Smooth muscle cell (in vitro differentiated cells): ENCODE data around the gene PHOX2B. TPM values are rescaled to one million over a fixed set of nuclear protein-coding genes. Genes with fewer than 3 reads are reported as not detected.

Experiments
- DNase-seq: peaks from one replicate; lab custom pipeline; 2025; ENCODE audit not compliant: unreplicated experiment; lab: John Stamatoyannopoulos, UW
- H2AFZ ChIP-seq: fragments of 200-600 bp; sonication (generic); 2 replicates; pipeline ENCODE4 v1.6.0; 2016; ENCODE audit warnings: antibody characterized with exemption, low read depth, mild to moderate bottlenecking
- H3F3A ChIP-seq: fragments of 200-600 bp; sonication (generic); 2 replicates; pipeline ENCODE4 v1.6.0; 2017; ENCODE audit warnings: antibody characterized with exemption, low read depth
- H3K27ac ChIP-seq: fragments of 200-600 bp; sonication (generic); 2 replicates; pipeline ENCODE4 v1.5.1; 2016; ENCODE audit warnings: low read depth, mild to moderate bottlenecking
- H3K27me3 ChIP-seq: fragments of 200-600 bp; sonication (generic); 2 replicates; pipeline ENCODE4 v1.6.1; 2016; ENCODE audit warnings: low read depth, mild to moderate bottlenecking
- H3K36me3 ChIP-seq: fragments of 200-600 bp; sonication (generic); 2 replicates; pipeline ENCODE4 v1.5.1; 2016; ENCODE audit warnings: low read depth
- H3K4me1 ChIP-seq: fragments of 200-600 bp; sonication (generic); 2 replicates; pipeline ENCODE4 v1.5.1; 2016; ENCODE audit warnings: low read depth
- H3K4me2 ChIP-seq: fragments of 200-600 bp; sonication (generic); 2 replicates; pipeline ENCODE4 v1.6.0; 2016; ENCODE audit warnings: mild to moderate bottlenecking
- H3K4me3 ChIP-seq: fragments of 200-600 bp; sonication (generic); 2 replicates; pipeline ENCODE4 v1.5.1; 2016; ENCODE audit warnings: mild to moderate bottlenecking
- H3K79me2 ChIP-seq: fragments of 200-600 bp; sonication (generic); 2 replicates; pipeline ENCODE4 v1.6.0; 2016; ENCODE audit warnings: low read depth, mild to moderate bottlenecking
- H3K9ac ChIP-seq: fragments of 200-600 bp; sonication (generic); 2 replicates; pipeline ENCODE4 v1.6.0; 2016; ENCODE audit warnings: low read depth
- H3K9me3 ChIP-seq: fragments of 200-600 bp; sonication (generic); replicated peaks from 2 replicates; pipeline ENCODE4 v1.5.1; 2016; ENCODE audit warnings: low read depth
- H4K20me1 ChIP-seq: fragments of 200-600 bp; sonication (generic); 2 replicates; pipeline ENCODE4 v1.6.0; 2016; ENCODE audit warnings: low read depth
- WGBS: methylation state at CpG from one replicate; pipeline ENCODE4 v1.1.7; 2016; ENCODE audit warnings: low lambda C conversion rate; 5-methylcytosine and 5-hydroxymethylcytosine counted together
- polyA plus RNA-seq: library from polyadenylated mRNA; unstranded; fragments of >200 nt; fragmentation: Nextera tagmentation; extraction: Ambion mirVana; gene quantifications from 2 replicates; pipeline ENCODE4 v1.2.1, GENCODE V29; 2016
- total RNA-seq: library from RNA; depleted of rRNA; stranded (reverse); fragments of >200 nt; gene quantifications from 2 replicates; pipeline ENCODE4 v1.2.3, GENCODE V29; 2014
- TF ChIP-seq, protein P1 (sequence below): fragments of 200-600 bp; sonication (generic); IDR thresholded peaks from 2 replicates; pipeline ENCODE4 v1.5.1; 2017; ENCODE audit warnings: borderline replicate concordance, mild to moderate bottlenecking, antibody characterized with exemption; ENCODE audit not compliant: insufficient read depth, poor library complexity, severe bottlenecking

The PHOX2B gene
- total and polyA plus RNA-seq, 2 experiments from 2014 or later: 3.1 TPM; not detected in 1

DNA sequence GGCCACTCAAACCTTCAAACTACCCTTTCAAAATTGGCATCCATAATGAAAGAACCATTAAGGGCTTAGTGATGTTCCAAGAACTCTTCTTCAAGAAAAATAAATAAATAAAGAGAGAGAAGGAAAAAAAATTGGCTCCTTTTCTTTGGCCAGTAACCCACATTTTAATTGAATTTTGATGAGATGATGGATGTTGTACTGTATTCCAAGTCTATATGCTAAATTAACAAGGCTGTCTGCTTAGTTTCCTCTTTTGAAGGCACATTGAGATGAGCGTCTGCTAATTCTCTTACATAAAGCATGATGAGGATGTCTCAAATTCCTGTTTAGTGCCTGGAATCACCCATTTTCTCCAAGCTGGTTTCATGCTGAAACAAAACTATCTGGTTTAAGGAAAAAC lies 33.4 kb downstream of the PHOX2B start:
- H3K4me1 ChIP-seq: no peaks in the 10 kb centered on the region
- H3F3A ChIP-seq: no peaks in the 10 kb centered on the region
- no peak overlapping the region for H2AFZ ChIP-seq
- 68% methylated on average over 1 of the region's 1 CpG for WGBS
- no peak overlapping the region for H3K4me3 ChIP-seq
- no peaks in the 10 kb centered on the region for H3K36me3 ChIP-seq
- no peak overlapping the region for H3K9ac ChIP-seq
- H3K4me2 ChIP-seq: no peak overlapping the region
- H4K20me1 ChIP-seq: no peaks in the 10 kb centered on the region
- no peak for DNase-seq
- no peaks in the 10 kb centered on the region for H3K79me2 ChIP-seq
- no peaks in the 10 kb centered on the region for H3K9me3 ChIP-seq
- no peak overlapping the region for H3K27ac ChIP-seq
- TF ChIP-seq, protein P1, sequence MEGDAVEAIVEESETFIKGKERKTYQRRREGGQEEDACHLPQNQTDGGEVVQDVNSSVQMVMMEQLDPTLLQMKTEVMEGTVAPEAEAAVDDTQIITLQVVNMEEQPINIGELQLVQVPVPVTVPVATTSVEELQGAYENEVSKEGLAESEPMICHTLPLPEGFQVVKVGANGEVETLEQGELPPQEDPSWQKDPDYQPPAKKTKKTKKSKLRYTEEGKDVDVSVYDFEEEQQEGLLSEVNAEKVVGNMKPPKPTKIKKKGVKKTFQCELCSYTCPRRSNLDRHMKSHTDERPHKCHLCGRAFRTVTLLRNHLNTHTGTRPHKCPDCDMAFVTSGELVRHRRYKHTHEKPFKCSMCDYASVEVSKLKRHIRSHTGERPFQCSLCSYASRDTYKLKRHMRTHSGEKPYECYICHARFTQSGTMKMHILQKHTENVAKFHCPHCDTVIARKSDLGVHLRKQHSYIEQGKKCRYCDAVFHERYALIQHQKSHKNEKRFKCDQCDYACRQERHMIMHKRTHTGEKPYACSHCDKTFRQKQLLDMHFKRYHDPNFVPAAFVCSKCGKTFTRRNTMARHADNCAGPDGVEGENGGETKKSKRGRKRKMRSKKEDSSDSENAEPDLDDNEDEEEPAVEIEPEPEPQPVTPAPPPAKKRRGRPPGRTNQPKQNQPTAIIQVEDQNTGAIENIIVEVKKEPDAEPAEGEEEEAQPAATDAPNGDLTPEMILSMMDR: no peak
- H3K27me3 ChIP-seq: peaks cover 16% of the 10 kb centered on the region

DNA sequence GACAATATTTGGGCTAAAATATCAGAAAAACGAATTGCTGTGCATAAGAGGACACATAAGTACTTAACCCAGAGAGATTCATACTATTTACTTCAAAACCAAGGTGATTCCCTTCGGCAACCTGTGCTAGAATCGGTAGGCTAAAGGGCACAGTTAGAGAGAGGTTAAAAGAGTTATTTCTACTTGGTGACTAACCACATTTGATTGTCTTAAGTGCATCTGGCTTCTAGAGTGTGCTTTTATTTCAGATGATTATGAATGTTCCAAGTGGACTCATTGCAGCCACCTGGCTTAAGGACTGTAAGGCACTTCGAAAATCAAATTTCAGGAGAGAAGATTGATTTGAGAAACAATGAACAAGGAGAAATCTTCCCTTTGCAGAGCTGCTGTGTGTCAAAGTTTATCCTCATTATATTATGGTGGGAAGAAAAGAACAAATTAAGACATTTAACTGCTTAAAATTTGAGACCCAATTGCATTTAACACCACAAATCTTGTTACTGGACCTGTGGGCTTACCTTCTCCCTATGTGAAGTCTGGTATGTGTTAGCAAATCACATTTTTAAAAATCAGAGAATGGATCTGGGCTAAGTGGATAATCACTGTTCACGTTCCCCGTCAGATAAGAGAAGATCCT lies 34.0 kb downstream of the PHOX2B start:
- no peaks in the 10 kb centered on the region for H3K9me3 ChIP-seq
- no peaks in the 10 kb centered on the region for H4K20me1 ChIP-seq
- H3K4me2 ChIP-seq: no peak overlapping the region
- H2AFZ ChIP-seq: no peak overlapping the region
- H3K4me3 ChIP-seq: no peak overlapping the region
- DNase-seq: no peak
- H3K36me3 ChIP-seq: no peaks in the 10 kb centered on the region
- H3K9ac ChIP-seq: no peak overlapping the region
- H3K79me2 ChIP-seq: no peaks in the 10 kb centered on the region
- H3K4me1 ChIP-seq: no peaks in the 10 kb centered on the region
- WGBS: 72% methylated on average over 6 of the region's 6 CpGs
- no peak overlapping the region for H3K27ac ChIP-seq
- TF ChIP-seq, protein P1: no peak
- peaks cover 16% of the 10 kb centered on the region for H3K27me3 ChIP-seq
- no peaks in the 10 kb centered on the region for H3F3A ChIP-seq

DNA sequence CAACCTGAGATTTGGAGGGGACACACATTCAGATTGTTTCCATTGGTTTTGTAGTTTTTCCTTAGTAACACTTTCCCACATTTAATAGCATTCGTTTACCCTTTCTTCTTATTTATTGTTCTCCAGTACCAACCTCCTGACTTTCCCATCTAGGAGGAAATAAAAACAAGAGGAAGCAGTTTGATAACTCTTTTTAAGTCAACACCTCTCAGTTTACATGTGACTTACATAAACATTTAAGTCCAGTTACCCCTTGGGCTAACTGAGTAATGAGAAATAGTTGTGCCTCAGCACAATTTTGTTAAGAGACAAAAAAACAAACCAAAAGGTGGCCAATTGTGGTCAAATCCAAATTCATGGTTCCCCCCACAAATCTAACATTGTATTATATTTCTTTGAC lies 34.8 kb downstream of the PHOX2B start:
- no peak overlapping the region for H3K27ac ChIP-seq

More for the DNA sequence above, 34.8 kb downstream of the PHOX2B start:
- DNase-seq: no peak
- H4K20me1 ChIP-seq: no peaks in the 10 kb centered on the region
- peaks cover 16% of the 10 kb centered on the region for H3K27me3 ChIP-seq
- no peak overlapping the region for H3K4me2 ChIP-seq
- WGBS: 77% methylated on average over 1 of the region's 1 CpG
- no peaks in the 10 kb centered on the region for H3K9me3 ChIP-seq
- H3K4me1 ChIP-seq: no peaks in the 10 kb centered on the region
- no peaks in the 10 kb centered on the region for H3K36me3 ChIP-seq
- no peak overlapping the region for H3K4me3 ChIP-seq
- no peaks in the 10 kb centered on the region for H3F3A ChIP-seq
- no peaks in the 10 kb centered on the region for H3K79me2 ChIP-seq
- TF ChIP-seq, protein P1: no peak
- H3K9ac ChIP-seq: no peak overlapping the region
- no peak overlapping the region for H2AFZ ChIP-seq
